Measurements from ENCODE around the gene SSBP3.

The SSBP3 gene

DNA sequence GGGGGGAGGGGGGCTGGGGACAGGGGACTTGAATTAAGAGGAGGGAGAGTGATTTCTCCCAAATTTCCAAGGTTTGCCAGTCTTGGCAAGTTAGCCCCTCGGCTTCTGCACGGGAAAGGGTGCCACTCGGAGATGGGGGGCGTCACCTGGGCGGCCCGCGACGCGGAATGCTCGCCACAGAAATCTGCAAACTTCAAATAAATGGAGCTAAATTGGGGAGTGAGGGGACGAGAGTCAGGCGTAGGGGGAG lies 885 bp upstream of the SSBP3 start:
- no peak for TF ChIP-seq EZH2 (IDR thresholded peaks at IDR 0.05; ENCODE audit: borderline replicate concordance, low read depth, low read length, severe bottlenecking)
- TF ChIP-seq, protein P1, sequence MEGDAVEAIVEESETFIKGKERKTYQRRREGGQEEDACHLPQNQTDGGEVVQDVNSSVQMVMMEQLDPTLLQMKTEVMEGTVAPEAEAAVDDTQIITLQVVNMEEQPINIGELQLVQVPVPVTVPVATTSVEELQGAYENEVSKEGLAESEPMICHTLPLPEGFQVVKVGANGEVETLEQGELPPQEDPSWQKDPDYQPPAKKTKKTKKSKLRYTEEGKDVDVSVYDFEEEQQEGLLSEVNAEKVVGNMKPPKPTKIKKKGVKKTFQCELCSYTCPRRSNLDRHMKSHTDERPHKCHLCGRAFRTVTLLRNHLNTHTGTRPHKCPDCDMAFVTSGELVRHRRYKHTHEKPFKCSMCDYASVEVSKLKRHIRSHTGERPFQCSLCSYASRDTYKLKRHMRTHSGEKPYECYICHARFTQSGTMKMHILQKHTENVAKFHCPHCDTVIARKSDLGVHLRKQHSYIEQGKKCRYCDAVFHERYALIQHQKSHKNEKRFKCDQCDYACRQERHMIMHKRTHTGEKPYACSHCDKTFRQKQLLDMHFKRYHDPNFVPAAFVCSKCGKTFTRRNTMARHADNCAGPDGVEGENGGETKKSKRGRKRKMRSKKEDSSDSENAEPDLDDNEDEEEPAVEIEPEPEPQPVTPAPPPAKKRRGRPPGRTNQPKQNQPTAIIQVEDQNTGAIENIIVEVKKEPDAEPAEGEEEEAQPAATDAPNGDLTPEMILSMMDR (IDR thresholded peaks at IDR 0.05; ENCODE audit: borderline replicate concordance, extremely low read depth, low read length, poor library complexity, severe bottlenecking): no peak
- Histone ChIP-seq H3K27ac (ENCODE audit: low read length) (peak overlapping the region; percentile 85), H3K9ac (ENCODE audit: low read depth, low read length) (peak overlapping the region; percentile 77), H2AFZ (ENCODE audit: low read depth, low read length) (peak overlapping the region; percentile 59), H3K4me1 (ENCODE audit: insufficient read depth, low read length) (peaks cover 69% of the 10 kb centered on the region), H4K20me1 (ENCODE audit: insufficient read depth, low read length) (peaks cover 29% of the 10 kb centered on the region), H3K36me3 (ENCODE audit: insufficient read depth, low read length) (peaks cover 19% of the 10 kb centered on the region), H3K9me3 (ENCODE audit: insufficient read depth, low read length, severe bottlenecking) (no peaks in the 10 kb centered on the region), H3K79me2 (ENCODE audit: insufficient read depth, low read length) (peaks cover 54% of the 10 kb centered on the region), H3K4me2 (ENCODE audit: insufficient read depth, low read length) (peak overlapping the region; percentile 96), H3K4me3 (ENCODE audit: low read depth in 1 of 2, low read length in 2 of 2) (peak overlapping the region; percentile 50 to 75), H3K27me3 (ENCODE audit: insufficient read depth, low read length, poor library complexity) (no peaks in the 10 kb centered on the region)
- DNase-seq (no peak), ATAC-seq (ENCODE audit: insufficient read depth, low read depth) (0 out of 3 replicates have a peak, but pooled peaks have one; percentile 0)

DNA sequence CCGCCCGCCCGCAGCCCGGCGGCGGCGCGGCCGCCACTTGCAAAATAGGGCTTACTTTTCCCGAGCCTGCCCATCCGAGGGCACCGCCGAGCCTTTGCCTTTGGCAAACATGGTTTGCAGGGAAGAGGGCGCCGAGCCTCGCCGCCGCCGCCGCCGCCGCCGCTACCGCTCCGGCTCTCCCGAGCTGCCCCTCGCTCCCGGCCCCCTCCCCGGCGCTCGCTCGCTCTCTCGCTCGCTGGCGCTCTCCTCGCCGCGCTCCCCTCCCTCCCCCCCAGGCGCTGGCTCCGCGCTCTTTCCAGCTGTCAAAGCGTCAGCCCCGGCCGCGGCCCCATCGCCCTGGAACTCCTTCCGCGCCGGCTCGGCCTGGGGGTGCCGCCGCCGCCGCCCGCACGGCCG lies 298 bp downstream of the SSBP3 start:
- no peaks in the 10 kb centered on the region for H3K9me3 ChIP-seq (ENCODE audit: insufficient read depth, low read length, severe bottlenecking)
- H4K20me1 ChIP-seq (ENCODE audit: insufficient read depth, low read length): peaks cover 36% of the 10 kb centered on the region
- peaks cover 31% of the 10 kb centered on the region for H3K36me3 ChIP-seq (ENCODE audit: insufficient read depth, low read length)
- ATAC-seq (ENCODE audit: insufficient read depth, low read depth) (no peak; the same call in 2 of the 3 replicates), DNase-seq (no peak)
- peaks cover 63% of the 10 kb centered on the region for H3K79me2 ChIP-seq (ENCODE audit: insufficient read depth, low read length)
- H2AFZ ChIP-seq (ENCODE audit: low read depth, low read length): no peak overlapping the region
- no peak for TF ChIP-seq EZH2 (IDR thresholded peaks at IDR 0.05; ENCODE audit: borderline replicate concordance, low read depth, low read length, severe bottlenecking)
- TF ChIP-seq, protein P1 (IDR thresholded peaks at IDR 0.05; ENCODE audit: borderline replicate concordance, extremely low read depth, low read length, poor library complexity, severe bottlenecking): no peak
- no peaks in the 10 kb centered on the region for H3K27me3 ChIP-seq (ENCODE audit: insufficient read depth, low read length, poor library complexity)
- H3K4me3 ChIP-seq (ENCODE audit: low read depth in 1 of 2, low read length in 2 of 2): peak overlapping the region; percentile 15 to 75; a peak in 3 of 4 replicates
- peaks cover 76% of the 10 kb centered on the region for H3K4me1 ChIP-seq (ENCODE audit: insufficient read depth, low read length)
- H3K27ac ChIP-seq (ENCODE audit: low read length): no peak overlapping the region
- no peak overlapping the region; the same call in 1 of the 2 replicates for H3K4me2 ChIP-seq (ENCODE audit: insufficient read depth, low read length)
- peak overlapping the region; percentile 77; the same call in 1 of the 2 replicates for H3K9ac ChIP-seq (ENCODE audit: low read depth, low read length)

DNA sequence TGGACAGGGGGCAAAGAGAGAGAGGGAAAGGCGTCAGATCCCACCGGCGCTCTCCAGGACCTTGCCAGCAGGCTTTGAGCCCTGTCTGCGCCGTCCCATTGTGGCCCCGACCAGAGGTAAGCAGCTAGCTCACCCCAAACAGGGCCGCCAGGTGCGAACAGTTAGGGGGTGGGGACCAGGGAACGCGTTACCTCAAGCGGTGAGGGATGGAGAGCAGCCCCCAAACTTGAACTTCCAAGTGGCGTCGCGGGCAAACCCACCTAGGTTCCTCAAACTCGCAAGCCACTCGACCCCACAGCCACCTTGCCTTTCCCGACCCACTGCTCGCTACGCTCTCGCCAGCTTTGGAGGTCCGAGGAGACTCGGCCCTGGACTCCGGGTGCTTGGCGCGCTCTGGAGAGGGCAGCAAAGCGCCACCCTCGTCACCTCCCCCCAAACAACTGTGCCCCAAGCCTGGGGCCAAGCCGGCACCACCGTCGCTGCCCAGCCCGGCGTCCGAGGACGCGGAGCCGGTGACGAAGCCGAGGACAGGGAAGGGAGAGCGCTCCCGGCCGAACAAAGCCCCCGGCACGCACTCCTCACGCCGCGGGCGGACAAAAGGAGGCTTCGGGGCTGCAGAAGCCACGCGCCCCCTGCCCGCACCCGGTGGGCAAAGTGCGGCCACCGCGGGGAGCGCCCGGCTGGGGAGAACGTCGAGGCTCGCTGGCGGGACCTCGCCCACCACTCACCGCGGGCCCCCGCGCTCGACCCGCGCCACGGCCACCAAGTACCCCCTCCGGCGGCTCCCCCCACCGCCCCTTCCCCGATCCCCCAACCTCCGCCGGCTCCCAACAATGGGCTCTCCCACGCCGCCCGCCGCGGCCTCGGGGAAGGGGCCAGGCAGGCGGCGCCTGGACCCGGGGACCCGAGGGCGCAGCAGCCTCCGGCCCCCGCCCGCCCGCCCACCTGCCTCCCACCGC lies 976 bp downstream of the SSBP3 start:
- no peak for TF ChIP-seq EZH2 (IDR thresholded peaks at IDR 0.05; ENCODE audit: borderline replicate concordance, low read depth, low read length, severe bottlenecking)
- TF ChIP-seq, protein P1 (IDR thresholded peaks at IDR 0.05; ENCODE audit: borderline replicate concordance, extremely low read depth, low read length, poor library complexity, severe bottlenecking): peak; percentile 6
- peak overlapping the region; percentile 58 to 75 for H3K4me3 ChIP-seq (ENCODE audit: low read depth in 1 of 2, low read length in 2 of 2)
- DNase-seq: peak; percentile 38
- peaks cover 73% of the 10 kb centered on the region for H3K4me1 ChIP-seq (ENCODE audit: insufficient read depth, low read length)
- no peaks in the 10 kb centered on the region for H3K27me3 ChIP-seq (ENCODE audit: insufficient read depth, low read length, poor library complexity)
- ATAC-seq (ENCODE audit: insufficient read depth, low read depth): no peak
- H4K20me1 ChIP-seq (ENCODE audit: insufficient read depth, low read length): peaks cover 42% of the 10 kb centered on the region
- peak overlapping the region; percentile 77 for H3K9ac ChIP-seq (ENCODE audit: low read depth, low read length)
- peak overlapping the region; percentile 63 for H3K27ac ChIP-seq (ENCODE audit: low read length)
- 0 out of 2 replicates have a peak overlapping the region, but pooled peaks have one; percentile 10 for H2AFZ ChIP-seq (ENCODE audit: low read depth, low read length)
- no peaks in the 10 kb centered on the region for H3K9me3 ChIP-seq (ENCODE audit: insufficient read depth, low read length, severe bottlenecking)
- peak overlapping the region; percentile 68 for H3K4me2 ChIP-seq (ENCODE audit: insufficient read depth, low read length)
- H3K36me3 ChIP-seq (ENCODE audit: insufficient read depth, low read length): peaks cover 37% of the 10 kb centered on the region
- H3K79me2 ChIP-seq (ENCODE audit: insufficient read depth, low read length): peaks cover 67% of the 10 kb centered on the region

Data from DND-41 (cell line).